Measurements from ENCODE around the gene NTM.

- TF ChIP-seq, protein P1, sequence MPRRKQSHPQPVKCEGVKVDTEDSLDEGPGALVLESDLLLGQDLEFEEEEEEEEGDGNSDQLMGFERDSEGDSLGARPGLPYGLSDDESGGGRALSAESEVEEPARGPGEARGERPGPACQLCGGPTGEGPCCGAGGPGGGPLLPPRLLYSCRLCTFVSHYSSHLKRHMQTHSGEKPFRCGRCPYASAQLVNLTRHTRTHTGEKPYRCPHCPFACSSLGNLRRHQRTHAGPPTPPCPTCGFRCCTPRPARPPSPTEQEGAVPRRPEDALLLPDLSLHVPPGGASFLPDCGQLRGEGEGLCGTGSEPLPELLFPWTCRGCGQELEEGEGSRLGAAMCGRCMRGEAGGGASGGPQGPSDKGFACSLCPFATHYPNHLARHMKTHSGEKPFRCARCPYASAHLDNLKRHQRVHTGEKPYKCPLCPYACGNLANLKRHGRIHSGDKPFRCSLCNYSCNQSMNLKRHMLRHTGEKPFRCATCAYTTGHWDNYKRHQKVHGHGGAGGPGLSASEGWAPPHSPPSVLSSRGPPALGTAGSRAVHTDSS (tag by site-specific recombination; IDR thresholded peaks at IDR 0.05), result no peak
- TF ChIP-seq, protein P2, sequence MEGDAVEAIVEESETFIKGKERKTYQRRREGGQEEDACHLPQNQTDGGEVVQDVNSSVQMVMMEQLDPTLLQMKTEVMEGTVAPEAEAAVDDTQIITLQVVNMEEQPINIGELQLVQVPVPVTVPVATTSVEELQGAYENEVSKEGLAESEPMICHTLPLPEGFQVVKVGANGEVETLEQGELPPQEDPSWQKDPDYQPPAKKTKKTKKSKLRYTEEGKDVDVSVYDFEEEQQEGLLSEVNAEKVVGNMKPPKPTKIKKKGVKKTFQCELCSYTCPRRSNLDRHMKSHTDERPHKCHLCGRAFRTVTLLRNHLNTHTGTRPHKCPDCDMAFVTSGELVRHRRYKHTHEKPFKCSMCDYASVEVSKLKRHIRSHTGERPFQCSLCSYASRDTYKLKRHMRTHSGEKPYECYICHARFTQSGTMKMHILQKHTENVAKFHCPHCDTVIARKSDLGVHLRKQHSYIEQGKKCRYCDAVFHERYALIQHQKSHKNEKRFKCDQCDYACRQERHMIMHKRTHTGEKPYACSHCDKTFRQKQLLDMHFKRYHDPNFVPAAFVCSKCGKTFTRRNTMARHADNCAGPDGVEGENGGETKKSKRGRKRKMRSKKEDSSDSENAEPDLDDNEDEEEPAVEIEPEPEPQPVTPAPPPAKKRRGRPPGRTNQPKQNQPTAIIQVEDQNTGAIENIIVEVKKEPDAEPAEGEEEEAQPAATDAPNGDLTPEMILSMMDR (tag by site-specific recombination; IDR thresholded peaks at IDR 0.05), result no peak
- TF ChIP-seq, protein P3, sequence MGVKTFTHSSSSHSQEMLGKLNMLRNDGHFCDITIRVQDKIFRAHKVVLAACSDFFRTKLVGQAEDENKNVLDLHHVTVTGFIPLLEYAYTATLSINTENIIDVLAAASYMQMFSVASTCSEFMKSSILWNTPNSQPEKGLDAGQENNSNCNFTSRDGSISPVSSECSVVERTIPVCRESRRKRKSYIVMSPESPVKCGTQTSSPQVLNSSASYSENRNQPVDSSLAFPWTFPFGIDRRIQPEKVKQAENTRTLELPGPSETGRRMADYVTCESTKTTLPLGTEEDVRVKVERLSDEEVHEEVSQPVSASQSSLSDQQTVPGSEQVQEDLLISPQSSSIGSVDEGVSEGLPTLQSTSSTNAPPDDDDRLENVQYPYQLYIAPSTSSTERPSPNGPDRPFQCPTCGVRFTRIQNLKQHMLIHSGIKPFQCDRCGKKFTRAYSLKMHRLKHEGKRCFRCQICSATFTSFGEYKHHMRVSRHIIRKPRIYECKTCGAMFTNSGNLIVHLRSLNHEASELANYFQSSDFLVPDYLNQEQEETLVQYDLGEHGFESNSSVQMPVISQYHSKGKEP (tag by site-specific recombination; IDR thresholded peaks at IDR 0.05), result no peak
- TF ChIP-seq SALL2 (tag by site-specific recombination; IDR thresholded peaks at IDR 0.05; ENCODE audit: borderline replicate concordance) (no peak), ZNF23 (tag by site-specific recombination; IDR thresholded peaks at IDR 0.05; ENCODE audit: borderline replicate concordance) (no peak), SP3 (tag by site-specific recombination; IDR thresholded peaks at IDR 0.05) (no peak)
Measured at GRCh38 chr11:131581046-131581445, 210.6 kb downstream of the NTM start.

All from HEK293 (cell line).